ENCODE data around the gene ABHD12.
"Not testable (repeated sequence)": the region's sequence is repeated elsewhere in the genome, so short reads cannot be mapped to it uniquely, and the experiment has no call there.

ABHD12 gene

GRCh38 chr20:25353353-25353746 lies 37.3 kb downstream of the ABHD12 start:
- no peak for DNase-seq

- DNase-seq: no peak
These were observed 37.9 kb downstream of the ABHD12 start for GRCh38 chr20:25352746-25353145.

- no peak for DNase-seq
These were observed 39.6 kb downstream of the ABHD12 start for GRCh38 chr20:25351024-25351360.

GRCh38 chr20:25346349-25346748 lies 44.3 kb downstream of the ABHD12 start:
- DNase-seq: peak; percentile 7

- no peak for DNase-seq
These were observed 44.9 kb downstream of the ABHD12 start for GRCh38 chr20:25345721-25346120.

- DNase-seq: no peak
These were observed 46.0 kb downstream of the ABHD12 start for GRCh38 chr20:25344634-25345033.

- no peak for DNase-seq
These were observed 48.6 kb downstream of the ABHD12 start for GRCh38 chr20:25341716-25342680.

- no peak for DNase-seq
These were observed 50.3 kb downstream of the ABHD12 start for GRCh38 chr20:25340380-25340779.

- no peak for DNase-seq
These were observed 51.0 kb downstream of the ABHD12 start for GRCh38 chr20:25339608-25340007.

- no peak for DNase-seq
These were observed 52.3 kb downstream of the ABHD12 start for GRCh38 chr20:25338112-25339023.

GRCh38 chr20:25336561-25337422 lies 53.8 kb downstream of the ABHD12 start:
- no peak for DNase-seq

- not testable (repeated sequence) for DNase-seq
These were observed 55.7 kb downstream of the ABHD12 start for GRCh38 chr20:25334972-25335371.

- DNase-seq: no peak
These were observed 61.6 kb downstream of the ABHD12 start for GRCh38 chr20:25328954-25329498.

GRCh38 chr20:25327521-25328235 lies 63.0 kb downstream of the ABHD12 start:
- no peak for DNase-seq

- no peak for DNase-seq
These were observed 64.6 kb downstream of the ABHD12 start for GRCh38 chr20:25325997-25326396.

GRCh38 chr20:25325073-25325472 lies 65.6 kb downstream of the ABHD12 start:
- DNase-seq: no peak

GRCh38 chr20:25324412-25324811 lies 66.2 kb downstream of the ABHD12 start:
- DNase-seq: peak; percentile 12

GRCh38 chr20:25323496-25324246 lies 67.0 kb downstream of the ABHD12 start:
- DNase-seq: no peak

- DNase-seq: no peak
These were observed 68.6 kb downstream of the ABHD12 start for GRCh38 chr20:25321991-25322390.

GRCh38 chr20:25321262-25321831 lies 69.3 kb downstream of the ABHD12 start:
- DNase-seq: no peak
